GM19238 (cell line): ENCODE data around the gene TNNC2.
"Not testable (repeated sequence)": the region's sequence is repeated elsewhere in the genome, so short reads cannot be mapped to it uniquely, and the experiment has no call there.

Source experiments
- DNase-seq: peaks from one replicate; pipeline ENCODE4 v3.0.0; 2011; ENCODE audit warnings: low spot score; ENCODE audit not compliant: insufficient read length

TNNC2 gene

DNA sequence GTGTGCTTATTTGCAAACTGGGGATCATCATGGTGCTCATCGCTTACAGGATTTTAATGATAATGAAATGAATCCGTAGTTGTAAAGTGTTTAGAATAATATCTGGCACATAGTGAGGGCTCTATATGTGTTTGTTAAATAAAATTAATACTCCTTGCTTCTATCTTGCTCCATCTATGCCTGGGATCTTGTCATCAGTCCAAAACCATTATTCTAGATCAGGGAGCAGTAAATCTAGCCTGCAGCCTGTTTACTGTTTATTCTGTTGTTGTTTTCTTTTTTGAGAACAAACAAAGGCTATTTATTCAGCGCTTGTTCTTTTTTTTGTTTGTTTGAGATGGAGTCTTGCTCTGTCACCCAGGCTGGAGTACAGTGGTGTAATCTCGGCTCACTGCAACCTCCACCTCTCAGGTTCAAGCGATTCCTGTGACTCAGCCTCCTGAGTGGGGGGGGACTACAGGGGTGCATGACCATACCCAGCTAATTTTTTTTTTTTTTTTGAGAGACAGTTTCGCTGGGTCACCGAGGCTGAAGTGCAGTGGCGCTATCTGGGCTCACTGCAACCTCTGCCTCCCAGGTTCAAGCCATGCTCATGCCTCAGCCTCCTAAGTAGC is 22.0 kb upstream of the TNNC2 start:
- DNase-seq = no peak

DNA sequence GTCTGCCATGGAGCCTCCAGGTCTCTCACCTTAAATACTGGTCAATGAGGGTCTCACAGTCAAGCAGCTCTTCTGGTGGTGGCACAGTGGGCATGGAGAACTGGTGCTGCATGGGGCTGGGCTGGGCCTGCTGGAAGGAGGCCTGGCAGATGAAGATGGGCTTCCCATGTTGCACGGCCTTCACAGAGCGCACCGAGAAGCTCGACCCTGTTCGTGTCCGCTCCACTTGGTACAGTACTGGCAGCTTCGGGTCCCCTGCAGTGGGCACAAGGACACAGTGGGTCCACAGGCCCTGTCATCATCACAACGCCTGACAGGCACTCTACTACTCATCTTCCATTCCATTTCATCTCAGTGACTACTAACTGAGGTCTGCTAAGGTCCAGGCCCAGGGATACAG is 21.3 kb upstream of the TNNC2 start:
- DNase-seq = no peak

DNA sequence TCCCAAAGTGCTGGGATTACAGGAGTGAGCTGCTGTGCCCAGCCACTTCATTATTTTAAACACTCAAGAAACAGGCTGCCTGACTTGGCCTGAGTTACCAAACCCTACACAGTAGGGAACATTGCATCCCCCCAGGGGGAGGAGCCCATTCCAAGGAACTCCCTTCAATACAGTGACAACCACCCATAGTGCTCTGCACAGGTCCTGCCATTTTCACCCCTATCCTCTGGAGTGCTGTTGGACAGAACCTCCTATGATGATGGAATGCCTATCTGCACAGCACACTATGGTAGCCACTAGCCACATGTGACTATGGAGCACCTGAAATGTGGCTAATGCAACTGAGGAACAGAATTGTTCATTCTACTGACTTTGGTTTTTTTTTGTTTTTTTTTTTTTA is 18.3 kb upstream of the TNNC2 start:
- no peak for DNase-seq

DNA sequence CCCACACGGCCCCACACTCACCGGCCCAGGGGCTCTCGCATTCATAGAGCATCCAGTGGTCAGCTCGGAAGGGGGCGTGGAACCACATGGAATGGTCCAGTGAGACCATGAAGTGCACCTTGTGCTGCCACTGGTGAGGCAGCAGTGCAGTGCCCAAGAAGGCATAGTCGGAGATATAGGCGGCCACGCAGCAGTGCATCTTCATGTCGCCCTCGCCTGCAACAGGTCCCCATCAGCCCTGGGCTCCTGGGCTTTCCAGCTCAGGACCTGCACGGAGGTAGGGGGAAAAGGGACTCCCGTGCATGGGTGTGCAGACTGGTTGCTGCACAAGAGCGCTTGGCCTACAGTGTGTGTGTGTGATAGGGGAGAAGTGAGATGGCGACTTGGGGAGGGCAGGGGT is 16.4 kb upstream of the TNNC2 start:
- no peak for DNase-seq

DNA sequence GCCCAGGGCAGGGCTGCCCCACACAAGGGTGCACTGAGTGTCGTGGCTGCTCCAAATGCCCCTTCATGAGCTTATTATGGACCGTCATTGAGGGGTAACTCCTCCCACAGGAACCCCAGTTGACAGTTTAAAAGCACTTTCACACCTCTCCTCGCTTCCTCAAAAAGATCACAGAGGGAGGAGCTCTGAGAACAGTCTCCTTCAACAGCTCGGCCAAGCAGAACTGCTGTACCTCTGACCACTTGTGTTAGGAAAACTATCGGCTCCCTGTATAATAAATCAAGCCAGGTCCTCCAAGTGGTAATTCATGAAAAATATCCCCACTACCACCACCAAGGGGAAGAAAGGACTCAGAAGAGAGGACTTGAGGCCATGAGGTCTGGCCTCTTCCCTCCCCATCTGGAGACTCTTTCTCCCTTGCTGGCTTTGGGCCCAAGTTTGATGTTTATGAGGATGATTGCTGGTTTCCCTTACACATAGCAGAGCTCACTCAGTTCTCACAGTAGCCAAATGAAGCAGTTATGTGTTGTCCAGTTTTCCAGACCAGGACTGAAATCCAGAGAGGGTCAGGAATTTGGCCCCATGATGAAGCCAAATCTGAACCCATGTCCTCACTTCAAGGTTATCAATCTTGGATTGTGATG is 15.2 kb upstream of the TNNC2 start:
- peak; percentile 52 for DNase-seq

DNA sequence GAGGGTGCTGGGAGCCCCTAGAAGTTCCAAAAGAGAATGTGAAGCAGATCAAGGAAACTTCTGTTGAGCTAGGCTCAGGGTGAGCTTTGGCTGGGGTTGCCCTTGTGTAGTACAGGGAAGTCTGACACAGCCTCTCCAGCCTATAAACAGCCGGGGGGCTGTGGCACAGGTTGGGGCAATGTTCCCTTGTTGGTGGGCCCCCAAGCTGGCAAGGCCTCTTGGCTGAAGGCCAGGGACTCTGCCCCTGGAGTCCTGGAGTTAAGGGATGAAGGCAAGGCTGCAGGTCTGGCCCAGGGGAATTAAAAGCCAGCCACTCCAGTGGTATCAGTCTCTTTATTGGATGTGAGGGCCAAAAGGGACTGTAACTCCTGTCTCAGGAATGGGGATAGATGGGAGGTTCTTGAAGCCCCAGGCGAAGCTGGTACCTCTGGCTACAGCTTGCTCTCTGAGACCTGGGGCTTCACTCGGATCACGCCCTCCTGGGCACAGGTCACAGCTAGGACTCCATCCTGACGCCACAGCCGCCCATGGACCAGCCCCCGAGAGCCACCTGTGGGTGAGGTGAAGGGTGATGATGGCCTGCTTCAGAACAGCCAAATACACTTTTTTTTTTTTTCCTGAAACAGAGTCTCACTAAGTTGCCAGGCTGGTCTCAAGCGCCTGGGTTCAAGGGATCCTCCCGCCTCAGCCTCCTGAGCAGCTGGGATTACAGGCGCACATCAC is 14.5 kb upstream of the TNNC2 start:
- DNase-seq = no peak

DNA sequence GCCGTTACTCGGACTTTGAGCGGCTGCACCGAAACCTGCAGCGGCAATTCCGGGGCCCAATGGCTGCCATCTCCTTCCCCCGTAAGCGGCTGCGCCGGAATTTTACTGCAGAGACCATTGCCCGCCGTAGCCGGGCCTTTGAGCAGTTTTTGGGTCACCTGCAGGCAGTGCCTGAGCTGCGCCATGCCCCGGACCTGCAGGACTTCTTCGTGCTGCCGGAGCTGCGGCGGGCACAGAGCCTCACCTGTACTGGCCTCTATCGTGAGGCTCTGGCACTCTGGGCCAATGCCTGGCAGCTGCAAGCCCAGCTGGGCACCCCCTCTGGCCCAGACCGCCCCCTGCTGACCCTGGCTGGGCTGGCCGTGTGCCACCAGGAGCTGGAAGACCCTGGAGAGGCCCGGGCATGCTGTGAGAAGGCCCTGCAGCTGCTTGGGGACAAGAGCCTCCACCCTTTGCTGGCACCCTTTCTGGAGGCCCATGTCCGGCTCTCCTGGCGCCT is 13.6 kb upstream of the TNNC2 start:
- no peak for DNase-seq

DNA sequence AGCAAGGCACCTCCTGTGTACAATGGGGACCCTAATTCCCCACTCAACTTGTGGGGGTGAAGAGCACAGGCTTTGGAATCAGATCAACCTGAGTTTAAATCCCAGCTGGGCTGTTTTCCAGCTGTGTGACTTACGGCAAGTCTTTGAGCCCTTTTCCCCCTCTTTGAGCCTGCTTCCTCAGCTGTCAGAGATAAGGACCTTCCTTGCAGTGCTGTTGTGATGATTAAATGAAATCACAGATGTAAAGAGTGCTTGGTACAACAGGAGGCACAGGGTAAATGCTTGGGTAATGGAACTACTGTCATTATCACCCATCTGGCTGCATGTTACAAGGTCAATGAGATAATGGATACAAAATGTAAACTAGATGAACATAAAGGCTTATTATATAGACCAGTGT is 9.7 kb upstream of the TNNC2 start:
- DNase-seq = no peak

DNA sequence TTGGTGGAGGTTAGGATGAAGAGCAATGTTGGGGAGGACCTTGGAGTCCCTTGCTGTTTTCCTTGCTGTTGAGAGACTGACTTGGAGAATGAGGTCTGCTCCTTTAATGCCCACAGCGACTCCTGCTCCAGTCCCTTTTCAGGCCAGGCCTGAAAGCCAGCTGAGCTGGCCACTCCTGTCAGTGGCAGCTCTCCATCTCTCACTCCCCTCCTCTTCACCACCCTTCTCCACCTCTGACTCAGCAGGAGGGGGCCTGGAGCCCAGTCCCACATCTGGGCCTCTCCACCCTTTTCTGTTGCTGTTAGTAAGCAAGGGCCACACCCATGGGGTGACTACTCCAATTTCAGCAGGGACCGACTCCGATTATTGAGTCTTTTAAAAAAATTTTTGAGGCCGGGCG is 8.7 kb upstream of the TNNC2 start:
- no peak for DNase-seq

DNA sequence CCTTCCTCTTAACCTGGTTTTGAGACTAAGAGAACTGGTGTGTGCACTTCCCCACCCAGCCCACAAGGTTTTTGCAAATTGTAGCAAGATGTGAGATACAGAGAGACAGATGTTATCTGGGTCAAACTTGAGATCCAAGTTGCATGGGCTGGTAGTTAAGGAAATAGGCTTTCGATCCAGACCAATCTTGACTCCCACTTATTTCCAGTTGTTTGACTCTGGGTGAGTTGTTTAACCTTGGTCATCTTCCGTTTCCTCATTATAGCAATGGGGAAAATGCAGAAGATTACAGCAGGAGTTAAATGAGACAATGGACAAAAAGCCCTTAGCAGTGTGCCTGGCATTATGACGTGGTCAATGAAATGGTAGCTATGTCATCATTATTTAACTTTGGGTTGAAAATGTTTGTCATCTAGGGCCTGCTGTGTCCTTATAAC is 8.2 kb upstream of the TNNC2 start:
- DNase-seq = no peak

DNA sequence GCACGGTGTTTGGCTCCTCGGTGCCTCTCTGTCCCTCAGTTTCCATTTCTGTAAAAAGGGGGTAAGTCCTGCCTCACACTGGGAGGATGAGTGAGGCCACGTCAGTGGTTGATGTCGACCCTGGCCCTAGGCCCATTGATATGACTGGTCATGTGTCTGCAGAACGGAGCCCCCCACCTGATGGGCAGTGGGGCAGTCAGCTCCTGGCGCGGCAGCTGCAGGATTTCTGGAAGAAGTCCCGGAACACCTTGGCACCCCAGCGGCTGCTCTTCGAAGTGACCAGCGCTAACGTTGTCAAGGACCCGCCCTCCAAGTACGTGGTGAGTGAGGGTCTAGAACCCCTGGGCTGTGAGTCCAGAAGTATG is 7.7 kb upstream of the TNNC2 start:
- no peak for DNase-seq

DNA sequence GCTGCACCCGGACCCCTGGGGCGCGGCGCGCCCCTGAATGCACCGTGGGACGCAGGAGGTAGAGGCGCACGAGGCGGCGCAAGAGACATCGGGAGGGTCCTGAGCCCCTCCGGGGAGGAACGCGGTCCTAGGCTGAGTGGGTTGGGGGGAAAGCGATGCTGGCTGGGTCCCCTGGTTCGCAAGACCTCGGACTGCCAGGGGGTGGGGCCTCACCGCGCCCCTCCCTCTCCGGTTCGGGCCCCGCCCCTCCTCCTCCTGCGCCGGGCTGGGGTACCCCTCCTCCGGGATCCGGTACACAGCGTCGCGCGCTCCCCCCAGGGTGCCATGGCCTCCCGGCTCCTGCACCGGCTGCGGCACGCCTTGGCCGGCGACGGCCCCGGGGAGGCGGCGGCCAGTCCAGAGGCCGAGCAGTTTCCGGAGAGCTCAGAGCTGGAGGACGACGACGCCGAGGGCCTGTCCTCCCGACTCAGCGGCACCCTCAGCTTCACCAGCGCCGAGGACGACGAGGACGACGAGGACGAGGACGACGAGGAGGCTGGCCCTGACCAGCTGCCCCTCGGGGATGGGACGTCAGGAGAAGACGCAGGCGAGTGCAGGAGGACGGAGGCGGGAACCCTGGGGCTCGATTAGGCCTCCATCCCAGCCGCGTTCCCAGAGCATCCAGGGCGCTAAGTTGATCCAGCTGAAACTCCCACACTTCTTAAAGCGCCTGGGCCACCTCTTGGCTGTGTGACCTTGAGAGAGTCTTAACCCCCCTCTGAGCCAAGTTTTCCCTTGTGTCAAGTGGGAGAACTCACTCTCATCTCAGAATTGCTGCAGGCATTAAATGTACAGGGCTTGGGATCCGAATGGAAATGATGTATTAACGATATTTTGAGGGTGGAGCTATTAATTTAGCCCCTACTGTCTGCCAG is 7.0 kb upstream of the TNNC2 start:
- DNase-seq = peak; percentile 55

DNA sequence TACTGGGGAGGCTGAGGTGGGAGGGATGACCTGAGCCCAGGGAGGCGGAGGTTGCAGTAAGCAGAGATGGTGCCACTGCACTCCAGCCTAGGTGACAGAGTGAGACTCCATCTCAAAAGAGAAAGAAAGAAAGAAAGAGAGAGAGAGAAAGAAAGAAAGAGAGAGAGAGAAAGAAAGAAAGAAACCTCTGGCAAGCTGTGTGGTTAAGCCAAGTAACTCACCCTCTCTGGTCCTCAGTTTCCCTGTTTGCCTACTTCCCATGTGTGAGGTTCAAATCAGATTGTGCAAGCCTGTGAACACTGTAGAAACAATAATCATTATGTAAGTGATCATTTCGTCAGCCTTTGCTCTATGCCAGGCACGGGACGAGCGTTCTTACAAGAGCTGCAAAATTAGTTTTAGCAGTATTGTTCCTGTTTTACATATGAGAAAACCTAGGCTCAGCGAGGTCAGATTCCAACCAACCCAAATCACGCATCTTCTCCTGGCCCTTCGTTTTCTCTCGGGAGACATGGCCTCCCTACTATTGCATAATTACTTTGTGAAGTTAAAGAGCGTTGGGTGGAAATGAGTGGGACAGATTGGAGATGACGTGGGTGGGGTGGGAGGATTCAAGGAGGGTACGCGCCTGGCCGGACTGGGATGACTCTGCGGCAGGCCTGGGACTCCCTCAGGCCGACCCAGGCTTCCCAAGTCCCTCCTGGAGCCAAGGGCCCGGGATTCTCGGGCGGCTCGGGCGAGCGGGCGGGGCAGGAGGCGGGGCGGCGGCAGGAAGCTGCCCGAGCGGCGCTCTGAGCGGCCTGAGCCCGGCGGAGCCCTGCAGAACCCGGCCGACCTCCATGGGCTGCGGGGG is 6.1 kb upstream of the TNNC2 start, which contains the start of gene SNX21:
Gene SNX21 (plus strand): TSS at position 770 of the 853 bp plus-strand sequence. CDS start 121 bp downstream, outside the sequence.
- DNase-seq = peak; percentile 48

DNA sequence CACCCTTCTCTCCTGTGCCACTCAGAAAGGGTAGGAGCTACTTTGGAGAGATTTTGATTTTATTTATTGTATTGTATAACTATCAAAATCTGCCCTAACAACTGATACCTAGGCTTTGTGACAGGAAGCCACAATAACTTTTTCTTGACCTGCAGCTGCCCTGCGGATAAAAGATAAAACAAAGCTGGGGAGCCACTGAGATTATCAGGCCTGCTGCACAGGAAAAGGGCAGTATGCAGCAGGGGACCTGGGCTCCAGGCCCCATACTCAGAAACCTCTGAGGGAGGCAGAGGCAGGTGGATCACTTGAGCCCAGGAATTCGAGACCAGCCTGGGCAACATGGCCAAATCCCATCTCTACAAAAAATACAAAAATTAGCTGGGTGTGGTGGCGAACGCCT is 5.5 kb upstream of the TNNC2 start:
- no peak for DNase-seq

DNA sequence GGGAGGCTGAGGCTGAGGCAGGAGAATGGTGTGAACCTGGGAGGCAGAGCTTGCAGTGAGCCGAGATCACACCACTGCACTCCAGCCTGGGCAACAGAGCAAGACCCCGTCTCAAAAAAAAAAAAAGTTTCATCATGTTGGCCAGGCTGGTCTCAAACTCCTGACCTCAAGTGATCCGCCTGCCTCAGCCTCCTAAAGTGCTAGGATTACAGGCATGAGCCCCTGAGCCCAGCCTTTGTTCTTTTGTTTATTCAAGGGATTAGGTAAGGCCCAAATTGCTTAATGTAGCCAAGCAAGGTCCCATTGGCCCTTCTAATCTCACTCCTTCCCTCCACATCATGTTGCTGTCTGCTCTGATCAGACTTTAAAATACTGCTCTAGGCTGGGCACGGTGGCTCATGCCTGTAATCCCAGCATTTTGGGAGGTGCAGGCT is 2.6 kb upstream of the TNNC2 start:
- not testable (repeated sequence) for DNase-seq

DNA sequence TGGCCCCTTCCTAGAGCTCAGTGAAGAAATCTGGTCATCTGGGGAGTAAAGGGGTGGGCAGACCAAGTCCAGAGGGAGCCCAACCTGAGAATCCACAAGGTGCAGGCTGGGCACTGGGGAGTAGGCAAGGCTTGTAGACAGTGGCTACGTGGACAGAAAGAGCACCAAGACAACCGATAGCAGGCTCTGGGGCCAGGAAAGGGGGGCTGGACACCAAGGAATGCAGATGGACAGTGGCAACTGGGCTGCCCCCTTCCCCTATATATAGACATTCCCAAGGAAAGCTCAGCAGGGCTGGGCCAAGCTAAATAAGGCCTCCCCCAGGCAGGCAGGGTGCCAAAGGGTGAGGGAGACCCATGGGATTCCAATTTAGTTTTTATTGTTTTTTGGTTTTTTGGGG is 1.5 kb upstream of the TNNC2 start:
- no peak for DNase-seq

DNA sequence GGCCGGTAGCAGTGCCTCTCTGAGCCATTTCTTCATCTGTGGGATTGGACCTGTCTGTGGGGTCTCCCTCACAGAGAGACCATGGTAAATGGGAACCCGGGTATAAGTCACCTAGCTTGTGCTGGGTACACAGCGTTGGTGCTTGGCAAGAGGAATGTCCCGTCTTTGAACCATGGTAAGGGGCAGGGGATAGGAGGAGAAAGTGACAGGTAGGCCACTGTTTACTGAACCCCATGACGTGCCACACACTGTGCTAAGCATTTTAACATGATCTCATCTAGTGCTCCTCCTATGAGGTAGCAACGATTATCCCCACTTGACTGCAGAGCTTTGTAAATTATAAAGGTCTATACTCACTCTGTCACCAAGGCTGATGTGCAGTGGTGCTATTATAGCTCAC is 600 bp upstream of the TNNC2 start:
- DNase-seq = no peak

DNA sequence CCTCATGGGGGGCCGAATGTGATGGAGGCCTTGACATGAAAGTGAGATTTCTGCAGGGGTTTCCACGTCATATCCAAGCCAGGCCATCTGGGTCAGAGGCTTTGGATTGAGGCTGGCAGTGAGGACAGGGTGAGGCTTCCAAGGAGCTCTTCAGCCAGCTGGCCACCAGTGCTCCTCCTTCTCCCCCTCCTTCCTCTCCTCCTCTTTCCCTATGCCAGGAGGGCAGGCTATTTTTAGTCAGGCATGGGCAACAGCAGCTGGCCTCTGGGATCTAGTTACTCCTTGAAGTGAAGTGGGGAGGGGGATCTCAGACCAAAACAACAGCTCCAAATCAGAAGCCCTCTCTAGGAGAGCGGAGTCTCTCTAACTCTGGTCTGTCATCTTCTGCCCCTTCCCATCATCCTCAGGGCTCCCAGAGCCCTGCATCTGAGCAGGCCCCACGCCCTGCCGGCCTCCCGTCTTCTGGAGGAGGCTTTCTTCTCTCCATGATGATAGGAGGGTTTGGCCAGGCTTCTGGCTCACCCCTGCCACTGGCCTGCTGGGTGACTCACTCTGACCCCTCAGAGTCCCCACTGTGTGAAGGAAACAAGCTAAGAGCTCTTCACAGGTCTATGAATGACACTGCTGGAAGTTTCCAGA is 612 bp downstream of the TNNC2 start:
- DNase-seq = no peak

DNA sequence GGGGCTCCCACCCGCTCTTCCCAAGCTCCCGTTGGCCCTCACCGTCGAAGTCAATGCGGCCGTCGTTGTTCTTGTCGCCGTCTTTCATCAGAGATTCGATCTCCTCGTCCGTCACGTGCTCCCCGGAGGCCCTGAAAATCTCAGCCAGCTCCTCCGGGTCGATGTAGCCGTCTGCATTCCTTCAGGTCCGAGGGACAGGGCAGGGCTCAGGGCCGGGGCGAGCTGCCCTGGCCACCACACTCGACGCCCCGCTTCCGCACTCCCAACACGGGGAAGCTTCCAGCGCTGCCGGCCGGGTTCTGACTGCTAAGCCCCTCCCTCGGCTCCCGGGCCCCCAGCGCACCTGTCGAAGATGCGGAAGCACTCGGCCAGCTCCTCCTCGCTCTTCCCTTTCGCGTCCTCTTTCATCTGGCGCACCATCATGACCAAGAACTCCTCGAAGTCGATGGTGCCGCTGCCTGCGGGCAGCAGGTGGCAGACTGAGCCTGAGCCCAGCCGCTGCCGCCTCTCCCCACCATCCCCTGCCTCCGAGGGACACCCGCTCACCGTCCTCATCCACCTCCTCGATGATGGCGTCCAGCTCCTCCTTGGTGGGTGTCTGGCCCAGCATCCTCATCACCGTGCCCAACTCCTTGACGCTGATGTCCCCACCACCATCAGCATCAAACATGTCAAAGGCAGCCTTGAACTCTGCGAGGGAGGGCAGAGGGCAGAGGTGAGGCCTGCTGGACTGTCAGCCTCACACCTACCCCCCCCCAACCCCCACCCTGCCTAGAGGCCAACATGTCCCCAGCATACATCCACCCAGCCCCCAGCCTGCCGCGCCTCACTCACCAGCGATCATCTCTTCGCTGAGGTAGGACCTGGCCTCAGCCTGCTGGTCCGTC is 2.9 kb downstream of the TNNC2 start:
- no peak for DNase-seq
